ENCODE measurements around the gene CPSF3.
A peak's percentile ranks its signal among the peaks of the same experiment; 100 is the strongest.

- no peak for TF ChIP-seq CTCF (IDR thresholded peaks at IDR 0.05)
- peak in 1 of 2 donors; percentile 65 for TF ChIP-seq POLR2AphosphoS5 (IDR thresholded peaks at IDR 0.05; ENCODE audit: insufficient read depth in 1 of 2, low read depth in 1 of 2)
- TF ChIP-seq POLR2A (IDR thresholded peaks at IDR 0.05): no peak
These were observed 44.7 kb upstream of the CPSF3 start for GRCh38 chr2:9378433-9379390.

All from vagina (tissue), 2 donors.